ENCODE measurements around the gene TXNDC12. TPM values are rescaled to one million over a fixed set of nuclear protein-coding genes. Genes with fewer than 3 reads are reported as not detected.

The TXNDC12 gene
- total RNA-seq, 1 donor from 2014 or later: 83.6 TPM

DNA sequence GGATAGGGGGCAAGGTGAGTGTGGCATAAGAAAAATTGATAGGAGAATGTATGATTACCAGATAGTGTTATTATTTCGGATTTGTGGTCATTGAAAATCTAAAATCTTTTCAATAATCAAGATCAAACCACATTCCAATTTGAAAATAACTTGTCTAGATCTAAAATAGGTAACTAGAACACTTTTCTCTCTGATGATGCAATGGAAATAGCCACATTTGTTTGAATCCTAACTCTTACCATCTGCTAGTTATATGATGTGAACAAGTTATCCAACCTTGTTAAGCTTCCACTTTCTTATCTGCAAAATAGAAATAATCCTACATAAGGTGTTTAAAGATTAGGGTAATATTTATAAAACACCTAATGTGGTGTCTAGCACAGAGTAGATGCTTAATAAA lies 4.9 kb upstream of the TXNDC12 start:
- no peak for DNase-seq (ENCODE audit: low spot score, unreplicated experiment)
- TF ChIP-seq, protein P1, sequence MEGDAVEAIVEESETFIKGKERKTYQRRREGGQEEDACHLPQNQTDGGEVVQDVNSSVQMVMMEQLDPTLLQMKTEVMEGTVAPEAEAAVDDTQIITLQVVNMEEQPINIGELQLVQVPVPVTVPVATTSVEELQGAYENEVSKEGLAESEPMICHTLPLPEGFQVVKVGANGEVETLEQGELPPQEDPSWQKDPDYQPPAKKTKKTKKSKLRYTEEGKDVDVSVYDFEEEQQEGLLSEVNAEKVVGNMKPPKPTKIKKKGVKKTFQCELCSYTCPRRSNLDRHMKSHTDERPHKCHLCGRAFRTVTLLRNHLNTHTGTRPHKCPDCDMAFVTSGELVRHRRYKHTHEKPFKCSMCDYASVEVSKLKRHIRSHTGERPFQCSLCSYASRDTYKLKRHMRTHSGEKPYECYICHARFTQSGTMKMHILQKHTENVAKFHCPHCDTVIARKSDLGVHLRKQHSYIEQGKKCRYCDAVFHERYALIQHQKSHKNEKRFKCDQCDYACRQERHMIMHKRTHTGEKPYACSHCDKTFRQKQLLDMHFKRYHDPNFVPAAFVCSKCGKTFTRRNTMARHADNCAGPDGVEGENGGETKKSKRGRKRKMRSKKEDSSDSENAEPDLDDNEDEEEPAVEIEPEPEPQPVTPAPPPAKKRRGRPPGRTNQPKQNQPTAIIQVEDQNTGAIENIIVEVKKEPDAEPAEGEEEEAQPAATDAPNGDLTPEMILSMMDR (IDR thresholded peaks at IDR 0.05; ENCODE audit: unreplicated experiment): no peak
- no peak overlapping the region for H3K4me3 Mint-ChIP-seq (ENCODE audit: low read depth)
- H3K27ac Mint-ChIP-seq: no peak overlapping the region
- peaks cover 25% of the 10 kb centered on the region for H3K4me1 Mint-ChIP-seq (ENCODE audit: low read depth)
- H3K36me3 Mint-ChIP-seq (ENCODE audit: insufficient read depth): peaks cover 17% of the 10 kb centered on the region
- H3K27me3 Mint-ChIP-seq: no peaks in the 10 kb centered on the region
- H3K9me3 Mint-ChIP-seq (ENCODE audit: low read depth): no peaks in the 10 kb centered on the region

GRCh38 chr1:52059321-52059720 lies 4.3 kb upstream of the TXNDC12 start:
- H3K4me1 Mint-ChIP-seq (ENCODE audit: low read depth): peaks cover 27% of the 10 kb centered on the region
- no peak overlapping the region for H3K4me3 Mint-ChIP-seq (ENCODE audit: low read depth)
- no peaks in the 10 kb centered on the region for H3K9me3 Mint-ChIP-seq (ENCODE audit: low read depth)
- TF ChIP-seq, protein P1 (IDR thresholded peaks at IDR 0.05; ENCODE audit: unreplicated experiment): no peak
- peak overlapping the region; percentile 76 for H3K27ac Mint-ChIP-seq
- no peak for DNase-seq (ENCODE audit: low spot score, unreplicated experiment)
- H3K36me3 Mint-ChIP-seq (ENCODE audit: insufficient read depth): peaks cover 17% of the 10 kb centered on the region
- H3K27me3 Mint-ChIP-seq: no peaks in the 10 kb centered on the region

DNA sequence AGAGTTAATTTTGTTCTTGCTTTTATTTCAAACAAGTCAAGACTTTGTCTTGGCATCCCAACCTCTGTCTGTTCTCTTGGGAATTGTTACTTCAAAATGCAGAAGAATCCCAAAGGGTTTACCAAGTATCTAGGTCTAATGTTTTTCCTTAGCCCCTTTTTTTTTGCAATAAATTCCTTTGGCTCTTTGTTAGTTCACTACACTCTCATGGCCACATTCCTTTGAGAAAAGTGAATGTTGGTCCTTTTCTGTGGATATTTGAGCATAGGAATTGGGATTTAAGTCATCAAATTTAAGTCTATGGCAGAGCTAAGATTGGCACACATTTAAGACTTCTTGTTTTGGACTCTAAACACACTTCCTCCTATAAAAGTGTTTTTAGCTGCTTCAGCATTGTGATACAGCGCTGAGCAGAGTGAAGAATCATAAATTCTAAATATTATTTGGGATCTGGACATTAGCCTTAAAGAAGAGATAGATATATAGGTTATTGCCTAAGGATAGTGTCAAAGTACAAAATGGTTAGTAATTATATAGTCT lies 3.0 kb upstream of the TXNDC12 start:
- Mint-ChIP-seq H3K27me3 (no peaks in the 10 kb centered on the region), H3K27ac (peak overlapping the region; percentile 99), H3K36me3 (ENCODE audit: insufficient read depth) (peaks cover 15% of the 10 kb centered on the region), H3K4me1 (ENCODE audit: low read depth) (peaks cover 30% of the 10 kb centered on the region), H3K4me3 (ENCODE audit: low read depth) (peak overlapping the region; percentile 97), H3K9me3 (ENCODE audit: low read depth) (no peaks in the 10 kb centered on the region)
- TF ChIP-seq, protein P1 (IDR thresholded peaks at IDR 0.05; ENCODE audit: unreplicated experiment): no peak
- DNase-seq (ENCODE audit: low spot score, unreplicated experiment): no peak

DNA sequence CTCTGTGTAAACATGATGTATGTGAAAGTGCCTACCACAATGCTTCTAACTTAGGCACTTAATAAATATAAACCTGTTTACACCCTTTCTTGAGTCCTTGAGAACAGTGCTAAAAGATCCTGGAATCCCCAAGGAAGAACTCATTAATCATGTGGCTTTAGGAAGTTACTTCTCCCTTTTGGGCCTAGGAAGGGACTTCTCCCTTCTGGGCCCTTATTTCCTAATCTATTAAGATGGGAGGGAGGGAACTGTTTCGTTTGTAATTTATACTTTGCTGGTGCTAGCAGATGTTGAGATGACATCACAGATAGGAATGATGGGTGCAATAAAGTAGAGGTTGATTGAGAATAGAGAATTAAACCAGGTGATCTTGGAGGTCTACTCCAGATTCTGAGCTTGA lies 2.3 kb upstream of the TXNDC12 start:
- H3K27me3 Mint-ChIP-seq: no peaks in the 10 kb centered on the region
- H3K4me3 Mint-ChIP-seq (ENCODE audit: low read depth): peak overlapping the region; percentile 97
- TF ChIP-seq, protein P1 (IDR thresholded peaks at IDR 0.05; ENCODE audit: unreplicated experiment): no peak
- H3K4me1 Mint-ChIP-seq (ENCODE audit: low read depth): peaks cover 30% of the 10 kb centered on the region
- H3K36me3 Mint-ChIP-seq (ENCODE audit: insufficient read depth): peaks cover 14% of the 10 kb centered on the region
- no peak for DNase-seq (ENCODE audit: low spot score, unreplicated experiment)
- peak overlapping the region; percentile 99 for H3K27ac Mint-ChIP-seq
- H3K9me3 Mint-ChIP-seq (ENCODE audit: low read depth): no peaks in the 10 kb centered on the region

- DNase-seq (ENCODE audit: low spot score, unreplicated experiment): no peak
- Mint-ChIP-seq H3K4me1 (ENCODE audit: low read depth) (peaks cover 30% of the 10 kb centered on the region), H3K36me3 (ENCODE audit: insufficient read depth) (peaks cover 14% of the 10 kb centered on the region), H3K4me3 (ENCODE audit: low read depth) (peak overlapping the region; percentile 97), H3K27ac (peak overlapping the region; percentile 99), H3K27me3 (no peaks in the 10 kb centered on the region), H3K9me3 (ENCODE audit: low read depth) (no peaks in the 10 kb centered on the region)
- TF ChIP-seq, protein P1 (IDR thresholded peaks at IDR 0.05; ENCODE audit: unreplicated experiment): no peak
These were observed 1.9 kb upstream of the TXNDC12 start for GRCh38 chr1:52056937-52057231.
